Duodenal mucosa (tissue), 2 donors: Measurements from ENCODE around the gene ZAP70.

Experiments
- H3K27ac ChIP-seq: one replicate; pipeline ENCODE4 v1.7.0; 2013; ENCODE audit warnings: low read depth, low read length
- H3K27me3 ChIP-seq, 2 donors: one replicate each; pipeline ENCODE4 v1.7.0; 2013; ENCODE audit warnings: low read length in 2 of 2, control low read depth in 1 of 2; ENCODE audit not compliant: insufficient read depth in 2 of 2, control insufficient read depth in 1 of 2
- H3K36me3 ChIP-seq, 2 donors: one replicate each; pipeline ENCODE4 v1.7.0; 2013; ENCODE audit warnings: low read length in 2 of 2, control low read depth in 1 of 2; ENCODE audit not compliant: insufficient read depth in 2 of 2, control insufficient read depth in 1 of 2
- H3K4me1 ChIP-seq, 2 donors: one replicate each; pipeline ENCODE4 v1.7.0; 2013; ENCODE audit warnings: low read length in 2 of 2, control low read depth in 1 of 2; ENCODE audit not compliant: insufficient read depth in 2 of 2, control insufficient read depth in 1 of 2
- H3K4me3 ChIP-seq, 2 donors: one replicate each; pipeline ENCODE4 v1.7.0; 2013; ENCODE audit warnings: low read length in 2 of 2, low read depth in 1 of 2
- H3K9ac ChIP-seq, 2 donors: one replicate each; pipeline ENCODE4 v1.7.0; 2013; ENCODE audit warnings: low read length in 2 of 2, low read depth in 1 of 2
- H3K9me3 ChIP-seq, 2 donors: one replicate each; pipeline ENCODE4 v1.7.0; 2013; ENCODE audit warnings: low read length in 2 of 2, control low read depth in 1 of 2; ENCODE audit not compliant: control insufficient read depth in 1 of 2

ZAP70 gene

GRCh38 chr2:97697252-97698235, 15.8 kb upstream of the ZAP70 start:
- Histone ChIP-seq H3K36me3 (no peaks in the 10 kb centered on the region), H3K9ac (peak overlapping the region in 1 of 2 donors; percentile 7), H3K27me3 (no peaks in the 10 kb centered on the region), H3K9me3 (no peaks in the 10 kb centered on the region), H3K27ac (no peak overlapping the region), H3K4me1 (peaks cover 0 to 6% of the 10 kb centered on the region in 2 donors), H3K4me3 (no peak overlapping the region)

GRCh38 chr2:97698530-97698929, 14.8 kb upstream of the ZAP70 start:
- Histone ChIP-seq H3K27me3 (no peaks in the 10 kb centered on the region), H3K9me3 (no peaks in the 10 kb centered on the region), H3K4me1 (peaks cover 0 to 6% of the 10 kb centered on the region in 2 donors), H3K27ac (no peak overlapping the region), H3K9ac (no peak overlapping the region), H3K4me3 (no peak overlapping the region), H3K36me3 (no peaks in the 10 kb centered on the region)

- Histone ChIP-seq H3K9me3 (no peaks in the 10 kb centered on the region), H3K36me3 (no peaks in the 10 kb centered on the region), H3K9ac (no peak overlapping the region), H3K27ac (no peak overlapping the region), H3K27me3 (no peaks in the 10 kb centered on the region), H3K4me1 (peaks cover 0 to 6% of the 10 kb centered on the region in 2 donors), H3K4me3 (no peak overlapping the region)
Observed at GRCh38 chr2:97699765-97700444, 13.5 kb upstream of the ZAP70 start.

GRCh38 chr2:97701186-97701585, 12.2 kb upstream of the ZAP70 start:
- no peak overlapping the region for H3K4me3 ChIP-seq
- no peaks in the 10 kb centered on the region for H3K36me3 ChIP-seq
- peaks cover 0 to 6% of the 10 kb centered on the region in 2 donors for H3K4me1 ChIP-seq
- no peak overlapping the region for H3K9ac ChIP-seq
- no peak overlapping the region for H3K27ac ChIP-seq
- no peaks in the 10 kb centered on the region for H3K9me3 ChIP-seq
- H3K27me3 ChIP-seq = no peaks in the 10 kb centered on the region

- Histone ChIP-seq H3K36me3 (no peaks in the 10 kb centered on the region), H3K27ac (no peak overlapping the region), H3K4me3 (no peak overlapping the region), H3K9ac (no peak overlapping the region), H3K9me3 (no peaks in the 10 kb centered on the region), H3K4me1 (peaks cover under 1 to 3% of the 10 kb centered on the region in 2 donors), H3K27me3 (no peaks in the 10 kb centered on the region)
Observed at GRCh38 chr2:97701851-97702465, 11.4 kb upstream of the ZAP70 start.

- peaks cover 8 to 10% of the 10 kb centered on the region in 2 donors for H3K4me1 ChIP-seq
Observed at GRCh38 chr2:97702731-97703470, 10.5 kb upstream of the ZAP70 start.

GRCh38 chr2:97703741-97704140, 9.6 kb upstream of the ZAP70 start:
- H3K9ac ChIP-seq = no peak overlapping the region
- no peaks in the 10 kb centered on the region for H3K9me3 ChIP-seq
- peaks cover 13 to 17% of the 10 kb centered on the region in 2 donors for H3K4me1 ChIP-seq
- no peak overlapping the region for H3K4me3 ChIP-seq
- no peaks in the 10 kb centered on the region for H3K36me3 ChIP-seq
- no peaks in the 10 kb centered on the region for H3K27me3 ChIP-seq
- no peak overlapping the region for H3K27ac ChIP-seq

More at GRCh38 chr2:97702731-97703470, 10.5 kb upstream of the ZAP70 start:
- no peaks in the 10 kb centered on the region for H3K36me3 ChIP-seq
- no peak overlapping the region for H3K4me3 ChIP-seq
- H3K9me3 ChIP-seq = no peaks in the 10 kb centered on the region
- H3K27me3 ChIP-seq = no peaks in the 10 kb centered on the region
- H3K27ac ChIP-seq = no peak overlapping the region
- H3K9ac ChIP-seq = no peak overlapping the region

- Histone ChIP-seq H3K36me3 (no peaks in the 10 kb centered on the region), H3K4me1 (peaks cover 13 to 17% of the 10 kb centered on the region in 2 donors), H3K27ac (no peak overlapping the region), H3K9me3 (no peaks in the 10 kb centered on the region), H3K4me3 (no peak overlapping the region), H3K9ac (no peak overlapping the region), H3K27me3 (no peaks in the 10 kb centered on the region)
Observed at GRCh38 chr2:97704989-97705388, 8.4 kb upstream of the ZAP70 start.

GRCh38 chr2:97706112-97706511, 7.3 kb upstream of the ZAP70 start:
- Histone ChIP-seq H3K9ac (no peak overlapping the region), H3K27me3 (no peaks in the 10 kb centered on the region), H3K4me1 (peaks cover 13 to 17% of the 10 kb centered on the region in 2 donors), H3K4me3 (no peak overlapping the region), H3K9me3 (no peaks in the 10 kb centered on the region), H3K36me3 (no peaks in the 10 kb centered on the region), H3K27ac (no peak overlapping the region)
